Neutrophil (primary cell): Measurements from ENCODE around the gene GNAQ.
"Not testable (repeated sequence)": the region's sequence is repeated elsewhere in the genome, so short reads cannot be mapped to it uniquely, and the experiment has no call there.

ENCODE experiments used
- H3K27ac ChIP-seq: fragments of 200-600 bp; sonication (generic); 2 replicates; pipeline ENCODE4 v1.5.1; 2016; ENCODE audit warnings: mild to moderate bottlenecking, moderate library complexity
- H3K27me3 ChIP-seq: fragments of 200-600 bp; sonication (generic); 2 replicates; pipeline ENCODE4 v1.6.0; 2016; ENCODE audit warnings: mild to moderate bottlenecking
- H3K36me3 ChIP-seq: fragments of 200-600 bp; sonication (generic); 2 replicates; pipeline ENCODE4 v1.5.1; 2017
- H3K4me1 ChIP-seq, 2 experiments: fragments of 200-600 bp in 1 of 2; sonication (generic) in 1 of 2; 1 replicate in 1 of 2; 2 replicates in 1 of 2; pipeline versions ENCODE4 v1.5.1 to v1.6.1; 2013 to 2016; ENCODE audit warnings: low read depth in 1 of 2, low read length in 1 of 2, mild to moderate bottlenecking in 1 of 2, moderate library complexity in 1 of 2; ENCODE audit not compliant: control insufficient read depth in 1 of 2, insufficient read depth in 1 of 2
- H3K4me3 ChIP-seq, 2 experiments: fragments of 200-600 bp in 1 of 2; sonication (generic) in 1 of 2; 1 replicate in 1 of 2; 2 replicates in 1 of 2; pipeline ENCODE4 v1.5.1; 2013 to 2016; ENCODE audit warnings: low read depth in 1 of 2, low read length in 1 of 2, mild to moderate bottlenecking in 1 of 2, moderate library complexity in 1 of 2
- H3K9me3 ChIP-seq: fragments of 200-600 bp; sonication (generic); 2 replicates; pipeline ENCODE4 v1.5.1; 2016
- TF ChIP-seq, protein P1 (sequence below): fragments of 200-600 bp; sonication (generic); IDR thresholded peaks from 2 replicates; pipeline ENCODE4 v1.5.1; 2016; ENCODE audit warnings: antibody characterized with exemption

GNAQ gene

DNA sequence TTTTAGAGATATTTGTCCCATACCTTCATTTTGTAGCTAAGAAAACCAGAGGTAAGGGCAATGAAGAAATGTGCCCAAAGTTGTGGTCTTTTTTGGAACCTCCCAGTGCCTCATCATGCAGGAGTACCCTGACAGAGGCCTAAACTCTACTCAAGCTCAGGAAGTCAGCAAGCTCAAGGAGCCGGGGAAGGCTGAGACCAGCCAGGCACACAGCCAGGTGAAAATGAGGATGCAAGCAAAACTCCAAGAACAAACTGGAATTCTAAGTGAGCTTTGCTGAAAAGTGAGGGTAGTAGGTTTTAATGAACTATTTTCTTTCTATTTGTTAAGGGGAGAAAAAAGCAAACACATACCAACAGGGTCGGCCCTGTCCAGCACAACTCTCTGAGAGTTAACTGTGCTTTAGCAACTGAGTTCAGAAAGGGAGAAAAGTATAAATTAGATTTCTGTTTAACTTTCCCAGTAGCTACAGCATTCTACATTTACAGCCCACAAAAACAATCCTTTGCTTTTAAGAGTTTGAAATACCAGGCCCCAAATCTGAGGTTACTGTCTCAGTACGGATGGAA is 146.4 kb downstream of the GNAQ start:
- H3K27ac ChIP-seq = peak overlapping the region; percentile 41
- H3K4me3 ChIP-seq = no peak overlapping the region
- no peaks in the 10 kb centered on the region for H3K9me3 ChIP-seq
- no peaks in the 10 kb centered on the region for H3K27me3 ChIP-seq
- H3K36me3 ChIP-seq = peaks cover 8% of the 10 kb centered on the region
- peaks cover 0 to 14% of the 10 kb centered on the region in 2 experiments for H3K4me1 ChIP-seq
- TF ChIP-seq, protein P1, sequence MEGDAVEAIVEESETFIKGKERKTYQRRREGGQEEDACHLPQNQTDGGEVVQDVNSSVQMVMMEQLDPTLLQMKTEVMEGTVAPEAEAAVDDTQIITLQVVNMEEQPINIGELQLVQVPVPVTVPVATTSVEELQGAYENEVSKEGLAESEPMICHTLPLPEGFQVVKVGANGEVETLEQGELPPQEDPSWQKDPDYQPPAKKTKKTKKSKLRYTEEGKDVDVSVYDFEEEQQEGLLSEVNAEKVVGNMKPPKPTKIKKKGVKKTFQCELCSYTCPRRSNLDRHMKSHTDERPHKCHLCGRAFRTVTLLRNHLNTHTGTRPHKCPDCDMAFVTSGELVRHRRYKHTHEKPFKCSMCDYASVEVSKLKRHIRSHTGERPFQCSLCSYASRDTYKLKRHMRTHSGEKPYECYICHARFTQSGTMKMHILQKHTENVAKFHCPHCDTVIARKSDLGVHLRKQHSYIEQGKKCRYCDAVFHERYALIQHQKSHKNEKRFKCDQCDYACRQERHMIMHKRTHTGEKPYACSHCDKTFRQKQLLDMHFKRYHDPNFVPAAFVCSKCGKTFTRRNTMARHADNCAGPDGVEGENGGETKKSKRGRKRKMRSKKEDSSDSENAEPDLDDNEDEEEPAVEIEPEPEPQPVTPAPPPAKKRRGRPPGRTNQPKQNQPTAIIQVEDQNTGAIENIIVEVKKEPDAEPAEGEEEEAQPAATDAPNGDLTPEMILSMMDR = no peak

DNA sequence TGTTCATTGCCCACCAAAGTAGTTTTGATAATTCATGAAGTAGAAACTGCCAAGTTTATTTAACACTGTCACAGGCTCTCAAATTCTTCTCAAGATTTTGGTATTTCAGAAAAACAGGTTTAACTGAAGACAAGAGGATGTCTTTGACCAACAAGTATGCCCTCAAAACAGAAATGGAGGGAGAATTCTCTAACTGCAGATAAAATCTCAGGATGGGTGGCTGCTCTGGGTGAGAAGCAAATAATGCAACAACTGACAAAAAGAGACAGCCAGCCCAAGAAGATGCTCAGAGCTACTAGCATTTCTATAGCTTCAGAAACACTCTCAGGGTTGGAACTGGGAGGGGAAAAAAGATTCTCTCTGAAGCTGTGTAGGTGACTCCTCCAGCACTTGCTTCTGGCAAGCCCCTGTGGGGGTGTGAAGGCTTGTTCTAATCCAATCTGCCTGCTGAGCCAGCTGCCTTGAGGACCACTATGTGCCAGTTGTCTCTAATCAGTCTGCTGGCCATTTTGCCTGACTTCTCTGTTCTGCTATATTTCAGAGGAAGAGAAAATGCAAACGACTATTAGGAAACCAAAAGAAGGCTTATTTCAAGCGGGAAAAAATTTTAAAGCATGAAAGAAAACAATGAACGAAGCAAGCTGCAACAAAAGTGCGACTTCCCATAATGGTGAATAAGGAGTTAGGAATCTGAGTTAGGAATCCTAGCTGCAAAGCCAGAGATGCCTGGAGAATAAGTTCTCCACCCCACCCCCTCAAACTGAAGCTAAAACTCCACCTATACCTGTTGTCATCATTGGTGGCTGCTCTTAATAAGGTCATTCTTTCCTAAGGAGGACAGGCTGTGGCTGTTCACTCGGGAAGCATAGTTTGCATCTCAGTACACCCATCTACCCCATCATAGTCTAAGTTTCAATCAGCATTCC is 147.5 kb downstream of the GNAQ start:
- H3K27ac ChIP-seq = peak overlapping the region; percentile 41
- H3K4me3 ChIP-seq = no peak overlapping the region
- no peaks in the 10 kb centered on the region for H3K9me3 ChIP-seq
- peaks cover 0 to 14% of the 10 kb centered on the region in 2 experiments for H3K4me1 ChIP-seq
- TF ChIP-seq, protein P1 = no peak
- peaks cover 4% of the 10 kb centered on the region for H3K36me3 ChIP-seq
- H3K27me3 ChIP-seq = no peaks in the 10 kb centered on the region

DNA sequence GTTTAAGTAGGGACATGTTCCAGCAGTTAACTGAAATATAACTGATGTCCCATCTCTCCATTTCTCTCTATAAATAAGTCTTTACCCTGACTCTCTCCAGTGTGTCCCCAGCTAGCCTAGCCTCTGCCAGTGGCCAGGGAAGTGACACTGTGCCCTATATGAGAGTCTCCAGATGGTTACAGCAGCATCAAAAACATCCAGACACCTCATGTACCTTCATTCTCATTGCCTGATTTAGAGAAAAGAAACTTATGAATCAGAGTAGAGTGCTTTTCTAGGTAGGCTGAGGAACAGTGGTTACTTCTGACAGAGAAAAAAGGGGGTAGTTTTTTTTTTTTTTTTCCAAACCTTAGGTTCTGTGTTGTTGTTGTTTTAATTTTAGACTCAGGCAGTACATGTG is 148.5 kb downstream of the GNAQ start:
- Histone ChIP-seq H3K27me3 (no peaks in the 10 kb centered on the region), H3K9me3 (no peaks in the 10 kb centered on the region), H3K4me1 (peaks cover 0 to 20% of the 10 kb centered on the region in 2 experiments), H3K4me3 (no peak overlapping the region), H3K36me3 (peaks cover 4% of the 10 kb centered on the region), H3K27ac (no peak overlapping the region)
- TF ChIP-seq, protein P1 = no peak

- no peak overlapping the region for H3K4me3 ChIP-seq
- TF ChIP-seq, protein P1 = no peak
- H3K27me3 ChIP-seq = no peaks in the 10 kb centered on the region
- H3K27ac ChIP-seq = no peak overlapping the region
- H3K9me3 ChIP-seq = no peaks in the 10 kb centered on the region
- peaks cover 0 to 20% of the 10 kb centered on the region in 2 experiments for H3K4me1 ChIP-seq
- peaks cover 4% of the 10 kb centered on the region for H3K36me3 ChIP-seq
Measured at GRCh38 chr9:77882294-77882693, 149.3 kb downstream of the GNAQ start.

DNA sequence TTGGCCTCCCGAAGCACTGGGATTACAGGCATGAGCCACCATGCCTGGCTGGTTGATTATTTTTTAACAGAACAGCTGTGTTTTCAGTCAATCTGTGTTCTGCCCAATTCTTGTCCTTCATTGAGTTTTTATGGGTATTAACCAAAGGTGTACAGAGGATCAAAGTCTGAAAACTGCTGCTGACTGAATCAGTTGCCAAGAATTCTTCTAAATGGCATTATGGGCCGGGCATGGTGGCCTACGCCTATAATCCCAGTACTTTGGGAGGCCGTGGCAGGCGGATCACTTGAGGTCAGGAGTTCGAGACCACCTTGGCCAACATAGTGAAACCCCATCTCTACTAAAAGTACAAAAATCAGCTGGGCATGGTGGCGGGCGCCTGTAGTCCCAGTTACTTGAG is 150.0 kb downstream of the GNAQ start:
- H3K36me3 ChIP-seq, H3K4me3 ChIP-seq, H3K27me3 ChIP-seq, H3K27ac ChIP-seq, H3K9me3 ChIP-seq: not testable (repeated sequence)
- H3K4me1 ChIP-seq = peaks cover 0 to 20% of the 10 kb centered on the region in 2 experiments

GRCh38 chr9:77881111-77881510 is 150.5 kb downstream of the GNAQ start:
- H3K4me3 ChIP-seq = no peak overlapping the region
- H3K27ac ChIP-seq = no peak overlapping the region
- H3K4me1 ChIP-seq = peaks cover 0 to 20% of the 10 kb centered on the region in 2 experiments
- peaks cover 4% of the 10 kb centered on the region for H3K36me3 ChIP-seq
- TF ChIP-seq, protein P1 = no peak
- H3K27me3 ChIP-seq = no peaks in the 10 kb centered on the region
- no peaks in the 10 kb centered on the region for H3K9me3 ChIP-seq
